Right lobe of liver (tissue), 4 donors: ENCODE measurements around the gene MAPKAPK3.

Source experiments
- POLR2A ChIP-seq: fragments of 450-650 bp; IDR thresholded peaks from one replicate; pipeline ENCODE4 v1.6.1; 2017; ENCODE audit warnings: antibody characterized with exemption, mild to moderate bottlenecking
- TF ChIP-seq, protein P1 (sequence below), 4 donors: fragments of 200-600 bp in 3 of 4; fragments of 450-650 bp in 1 of 4; IDR thresholded peaks; one replicate each; pipeline versions ENCODE4 v1.5.1 to v1.8.0; 2016 to 2022; ENCODE audit warnings: antibody characterized with exemption in 4 of 4, mild to moderate bottlenecking in 2 of 4
- donor health status: DM: no; HTN: no; CAD: no.
- donor health status: DM: no; HTN: no; CAD: no.
- donor health status: DM: no; HTN: yes; CAD: no.

DNA sequence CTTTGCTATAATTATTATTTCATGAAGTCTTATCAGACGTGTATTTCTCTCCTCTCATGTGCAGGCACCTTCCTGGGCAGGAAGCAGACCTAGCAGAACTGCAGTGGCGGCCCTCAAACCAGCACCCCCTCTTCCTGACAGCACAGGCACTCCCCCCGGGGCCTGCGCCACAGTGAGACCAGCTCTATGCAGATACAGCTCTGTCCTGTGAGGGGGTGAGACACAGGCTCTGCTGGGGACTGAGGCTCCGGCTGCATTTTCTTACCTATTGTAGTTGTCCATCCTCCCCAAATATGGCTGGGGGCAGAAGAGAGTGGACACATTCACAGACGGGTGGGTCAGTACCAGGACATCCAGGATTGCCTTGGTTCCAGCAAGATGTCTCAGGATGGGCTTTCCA, 10.4 kb upstream of the MAPKAPK3 start:
- TF ChIP-seq, protein P1, sequence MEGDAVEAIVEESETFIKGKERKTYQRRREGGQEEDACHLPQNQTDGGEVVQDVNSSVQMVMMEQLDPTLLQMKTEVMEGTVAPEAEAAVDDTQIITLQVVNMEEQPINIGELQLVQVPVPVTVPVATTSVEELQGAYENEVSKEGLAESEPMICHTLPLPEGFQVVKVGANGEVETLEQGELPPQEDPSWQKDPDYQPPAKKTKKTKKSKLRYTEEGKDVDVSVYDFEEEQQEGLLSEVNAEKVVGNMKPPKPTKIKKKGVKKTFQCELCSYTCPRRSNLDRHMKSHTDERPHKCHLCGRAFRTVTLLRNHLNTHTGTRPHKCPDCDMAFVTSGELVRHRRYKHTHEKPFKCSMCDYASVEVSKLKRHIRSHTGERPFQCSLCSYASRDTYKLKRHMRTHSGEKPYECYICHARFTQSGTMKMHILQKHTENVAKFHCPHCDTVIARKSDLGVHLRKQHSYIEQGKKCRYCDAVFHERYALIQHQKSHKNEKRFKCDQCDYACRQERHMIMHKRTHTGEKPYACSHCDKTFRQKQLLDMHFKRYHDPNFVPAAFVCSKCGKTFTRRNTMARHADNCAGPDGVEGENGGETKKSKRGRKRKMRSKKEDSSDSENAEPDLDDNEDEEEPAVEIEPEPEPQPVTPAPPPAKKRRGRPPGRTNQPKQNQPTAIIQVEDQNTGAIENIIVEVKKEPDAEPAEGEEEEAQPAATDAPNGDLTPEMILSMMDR (IDR thresholded peaks at IDR 0.05) = no peak
- no peak for TF ChIP-seq POLR2A
